Transverse colon (tissue), 4 donors: ENCODE results near the gene OR6F1. TPM values are rescaled to one million over a fixed set of nuclear protein-coding genes. Genes with fewer than 3 reads are reported as not detected.
"Not testable (repeated sequence)": the region's sequence is repeated elsewhere in the genome, so short reads cannot be mapped to it uniquely, and the experiment has no call there.

ENCODE experiments used
- DNase-seq: peaks from one replicate; pipeline ENCODE4 v3.0.0-alpha.2; 2019
- H3K27ac ChIP-seq, 4 donors: fragments of 200-600 bp; sonication (generic); 2 replicates each; pipeline ENCODE4 v1.5.1; 2016 to 2018; ENCODE audit warnings: inconsistent platforms in 4 of 4
- H3K27me3 ChIP-seq: fragments of 200-600 bp; sonication (generic); 2 replicates; pipeline ENCODE4 v1.5.1; 2017; ENCODE audit warnings: inconsistent platforms
- H3K36me3 ChIP-seq, 4 donors: fragments of 200-600 bp; sonication (generic); 2 replicates each; pipeline ENCODE4 v1.5.1; 2017 to 2019; ENCODE audit warnings: inconsistent platforms in 4 of 4
- H3K4me1 ChIP-seq, 4 donors: fragments of 200-600 bp; sonication (generic); 2 replicates each; pipeline ENCODE4 v1.5.1; 2017 to 2020; ENCODE audit warnings: inconsistent platforms in 4 of 4
- H3K4me3 ChIP-seq, 4 donors: fragments of 200-600 bp; sonication (generic); 1 replicate in 1 of 4; 2 replicates in 3 of 4; pipeline versions ENCODE4 v1.5.1 to v1.6.1; 2017 to 2019; ENCODE audit warnings: inconsistent platforms in 4 of 4
- H3K9me3 ChIP-seq, 2 donors: fragments of 200-600 bp; sonication (generic); 2 replicates each; pipeline ENCODE4 v1.5.1; 2017 to 2019; ENCODE audit warnings: inconsistent platforms in 2 of 2
- EP300 ChIP-seq: sonication (generic); formaldehyde crosslinking; IDR thresholded peaks from one replicate; pipeline ENCODE4 v1.6.1; 2017; ENCODE audit warnings: antibody characterized with exemption, low read depth
- POLR2A ChIP-seq: fragments of 450-650 bp; IDR thresholded peaks from one replicate; pipeline ENCODE4 v1.6.1; 2016; ENCODE audit warnings: antibody characterized with exemption, mild to moderate bottlenecking, moderate library complexity
- POLR2AphosphoS5 ChIP-seq, 3 donors: sonication (generic); formaldehyde crosslinking; IDR thresholded peaks; one replicate each; pipeline ENCODE4 v1.6.1; 2016; ENCODE audit warnings: antibody characterized with exemption in 3 of 3
- WGBS, 2 donors: methylation state at CpG; one replicate each; pipeline ENCODE4 v1.1.5; 2018; ENCODE audit warnings: low coverage in 1 of 2; 5-methylcytosine and 5-hydroxymethylcytosine counted together
- in situ Hi-C, 4 donors: fragments of 200-750 bp; cut with MboI; loops; one replicate each; pipeline versions ENCODE4 v1.15.0 to v1.15.1; 2017; ENCODE audit warnings: low sequenced_read_pairs in 3 of 4, low pct_ligation_motif_present in 1 of 4, low pct_unique_long_range_greater_than_20kb in 1 of 4
- intact Hi-C: fragments of 100-400 bp; cut with DNase I; formaldehyde crosslinking; loops from one replicate; pipeline ENCODE4 v1.15.1; 2023; ENCODE audit warnings: low total_unique reads
- total RNA-seq, 4 donors: library from RNA; depleted of rRNA; stranded (reverse); fragments of >200 nt; gene quantifications; one replicate each; pipeline ENCODE4 v1.1.0, GENCODE V29; 2016
- TF ChIP-seq, protein P1 (sequence below), 5 experiments: fragments of 200-600 bp in 3 of 5; fragments of 450-650 bp in 2 of 5; sonication (generic) in 3 of 5; IDR thresholded peaks; 1 replicate in 2 of 5; 2 replicates in 3 of 5; pipeline ENCODE4 v1.5.1; 2016 to 2017; ENCODE audit warnings: antibody characterized with exemption in 5 of 5, inconsistent platforms in 3 of 5, mild to moderate bottlenecking in 2 of 5, moderate library complexity in 1 of 5

The OR6F1 gene
- total RNA-seq, 4 donors from 2014 or later = not detected

DNA sequence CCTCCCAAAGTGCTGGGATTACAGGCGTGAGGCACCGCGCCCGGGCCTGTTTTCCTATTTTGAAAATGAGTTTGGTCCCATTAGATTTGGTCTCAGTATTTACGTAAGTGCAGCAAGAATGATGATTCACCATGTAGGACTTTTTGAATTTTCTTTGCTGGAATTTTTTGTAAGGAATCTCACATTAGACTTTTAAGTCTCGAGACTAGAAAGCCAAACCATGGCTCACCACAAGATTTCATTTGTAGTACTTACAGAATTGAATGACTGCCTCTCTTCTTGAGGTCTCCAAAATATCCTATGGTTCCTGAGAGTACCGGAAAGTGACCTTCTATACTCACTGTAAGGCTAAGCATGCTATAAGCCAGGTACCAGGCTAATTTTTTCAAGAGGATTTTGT lies 31.2 kb upstream of the OR6F1 start:
- TF ChIP-seq EP300 (no peak), POLR2AphosphoS5 (IDR thresholded peaks at IDR 0.05) (no peak), POLR2A (no peak)
- TF ChIP-seq, protein P1, sequence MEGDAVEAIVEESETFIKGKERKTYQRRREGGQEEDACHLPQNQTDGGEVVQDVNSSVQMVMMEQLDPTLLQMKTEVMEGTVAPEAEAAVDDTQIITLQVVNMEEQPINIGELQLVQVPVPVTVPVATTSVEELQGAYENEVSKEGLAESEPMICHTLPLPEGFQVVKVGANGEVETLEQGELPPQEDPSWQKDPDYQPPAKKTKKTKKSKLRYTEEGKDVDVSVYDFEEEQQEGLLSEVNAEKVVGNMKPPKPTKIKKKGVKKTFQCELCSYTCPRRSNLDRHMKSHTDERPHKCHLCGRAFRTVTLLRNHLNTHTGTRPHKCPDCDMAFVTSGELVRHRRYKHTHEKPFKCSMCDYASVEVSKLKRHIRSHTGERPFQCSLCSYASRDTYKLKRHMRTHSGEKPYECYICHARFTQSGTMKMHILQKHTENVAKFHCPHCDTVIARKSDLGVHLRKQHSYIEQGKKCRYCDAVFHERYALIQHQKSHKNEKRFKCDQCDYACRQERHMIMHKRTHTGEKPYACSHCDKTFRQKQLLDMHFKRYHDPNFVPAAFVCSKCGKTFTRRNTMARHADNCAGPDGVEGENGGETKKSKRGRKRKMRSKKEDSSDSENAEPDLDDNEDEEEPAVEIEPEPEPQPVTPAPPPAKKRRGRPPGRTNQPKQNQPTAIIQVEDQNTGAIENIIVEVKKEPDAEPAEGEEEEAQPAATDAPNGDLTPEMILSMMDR (IDR thresholded peaks at IDR 0.05) = no peak
- DNase-seq = no peak
- 93 to 96% methylated on average over 6 to 7 of the region's 7 CpGs for WGBS, 2 donors
- Histone ChIP-seq H3K4me3 (no peak overlapping the region), H3K27ac (no peak overlapping the region), H3K4me1 (no peaks in the 10 kb centered on the region), H3K27me3 (no peaks in the 10 kb centered on the region), H3K36me3 (no peaks in the 10 kb centered on the region), H3K9me3 (no peaks in the 10 kb centered on the region)
- intact Hi-C loops (no loop called here), in situ Hi-C loops (no loop called here)

GRCh38 chr1:247746391-247746935 lies 30.0 kb upstream of the OR6F1 start:
- DNase-seq = no peak
- no peaks in the 10 kb centered on the region for H3K4me1 ChIP-seq
- intact Hi-C loops (no loop called here), in situ Hi-C loops (no loop called here)
- TF ChIP-seq POLR2A (no peak), POLR2AphosphoS5 (IDR thresholded peaks at IDR 0.05) (no peak), EP300 (no peak)
- TF ChIP-seq, protein P1 (IDR thresholded peaks at IDR 0.05) = no peak
- H3K27ac ChIP-seq = no peak overlapping the region
- no peak overlapping the region for H3K4me3 ChIP-seq
- no peaks in the 10 kb centered on the region for H3K9me3 ChIP-seq
- 77 to 89% methylated on average over 3 of the region's 3 CpGs for WGBS, 2 donors
- no peaks in the 10 kb centered on the region for H3K36me3 ChIP-seq
- no peaks in the 10 kb centered on the region for H3K27me3 ChIP-seq

- DNase-seq = not testable (repeated sequence)
Observed at GRCh38 chr1:247742215-247742760, 25.8 kb upstream of the OR6F1 start.

DNA sequence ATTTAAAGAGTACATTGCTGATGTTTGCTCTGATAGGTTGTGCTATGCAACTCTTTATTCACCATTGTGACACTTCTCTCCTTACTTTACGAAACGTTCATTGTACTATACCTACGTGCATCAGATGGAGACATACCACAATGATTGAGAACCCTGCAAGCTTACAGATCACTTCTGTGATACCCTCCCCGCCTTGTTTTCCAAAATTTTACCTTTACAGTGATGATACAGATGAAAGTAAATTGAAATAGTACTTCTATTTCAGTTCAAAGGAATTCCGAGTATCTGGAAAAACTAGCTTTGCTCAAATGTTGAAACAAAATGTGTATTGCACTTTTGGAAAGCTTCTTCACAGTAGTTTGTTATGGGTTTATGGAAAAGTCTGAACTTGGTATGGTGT lies 25.3 kb upstream of the OR6F1 start:
- Histone ChIP-seq H3K4me3 (no peak overlapping the region), H3K27ac (no peak overlapping the region), H3K27me3 (no peaks in the 10 kb centered on the region), H3K9me3 (no peaks in the 10 kb centered on the region), H3K36me3 (no peaks in the 10 kb centered on the region), H3K4me1 (no peaks in the 10 kb centered on the region)
- intact Hi-C loops = no loop called here
- WGBS, 2 donors = 82% methylated on average over 5 of the region's 5 CpGs
- no peak for DNase-seq
- TF ChIP-seq EP300 (no peak), POLR2A (no peak), POLR2AphosphoS5 (IDR thresholded peaks at IDR 0.05) (no peak)
- TF ChIP-seq, protein P1 (IDR thresholded peaks at IDR 0.05) = no peak
- in situ Hi-C loops = no loop called here

More at GRCh38 chr1:247742215-247742760, 25.8 kb upstream of the OR6F1 start:
- H3K27ac ChIP-seq, intact Hi-C loops, H3K36me3 ChIP-seq, in situ Hi-C loops, H3K9me3 ChIP-seq, H3K4me3 ChIP-seq, H3K4me1 ChIP-seq, H3K27me3 ChIP-seq: not testable (repeated sequence)
- WGBS, 2 donors = 60 to 65% methylated on average over 3 of the region's 3 CpGs

DNA sequence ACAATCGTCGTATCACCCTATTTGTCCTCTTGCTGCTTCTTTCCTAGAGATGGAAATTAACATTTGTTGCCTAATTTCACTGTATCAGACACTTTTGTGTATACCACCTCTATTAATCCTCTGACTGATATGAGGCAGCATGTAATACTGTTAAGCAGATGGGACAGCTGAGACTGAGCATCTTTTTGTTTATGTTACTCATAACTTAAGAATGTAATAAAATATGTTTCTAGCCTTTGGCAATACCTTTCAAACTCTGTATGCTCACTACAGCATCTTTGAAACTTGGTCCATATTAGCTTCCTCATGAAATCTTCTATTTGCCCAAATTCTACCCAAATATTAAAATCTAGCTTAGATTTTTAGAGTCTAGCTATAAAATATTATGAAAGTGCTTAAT lies 24.3 kb upstream of the OR6F1 start:
- 86 to 88% methylated on average over 2 of the region's 2 CpGs for WGBS, 2 donors
- TF ChIP-seq EP300 = no peak
- TF ChIP-seq POLR2AphosphoS5 (IDR thresholded peaks at IDR 0.05) = no peak
- TF ChIP-seq POLR2A = no peak
- TF ChIP-seq, protein P1 (IDR thresholded peaks at IDR 0.05) = no peak
- Histone ChIP-seq H3K36me3 (no peaks in the 10 kb centered on the region), H3K4me3 (no peak overlapping the region), H3K27me3 (no peaks in the 10 kb centered on the region), H3K4me1 (no peaks in the 10 kb centered on the region), H3K9me3 (no peaks in the 10 kb centered on the region), H3K27ac (no peak overlapping the region)
- in situ Hi-C loops (no loop called here), intact Hi-C loops (no loop called here)
- no peak for DNase-seq
